MM.1S (cell line): Measurements from ENCODE around the gene SSUH2.

Experiments
- EZH2 ChIP-seq: fragments of 300-600 bp; sonication (generic); optimal IDR thresholded peaks from 2 replicates; pipeline ENCODE3; 2017; ENCODE audit warnings: low read depth, mild to moderate bottlenecking, antibody characterized with exemption, low read length, mixed read lengths
- TF ChIP-seq, protein P1 (sequence below): fragments of 300-600 bp; sonication (generic); IDR thresholded peaks from 2 replicates; pipeline ENCODE4 v1.5.1; 2016; ENCODE audit warnings: antibody characterized with exemption, low read length, mixed read lengths

DNA sequence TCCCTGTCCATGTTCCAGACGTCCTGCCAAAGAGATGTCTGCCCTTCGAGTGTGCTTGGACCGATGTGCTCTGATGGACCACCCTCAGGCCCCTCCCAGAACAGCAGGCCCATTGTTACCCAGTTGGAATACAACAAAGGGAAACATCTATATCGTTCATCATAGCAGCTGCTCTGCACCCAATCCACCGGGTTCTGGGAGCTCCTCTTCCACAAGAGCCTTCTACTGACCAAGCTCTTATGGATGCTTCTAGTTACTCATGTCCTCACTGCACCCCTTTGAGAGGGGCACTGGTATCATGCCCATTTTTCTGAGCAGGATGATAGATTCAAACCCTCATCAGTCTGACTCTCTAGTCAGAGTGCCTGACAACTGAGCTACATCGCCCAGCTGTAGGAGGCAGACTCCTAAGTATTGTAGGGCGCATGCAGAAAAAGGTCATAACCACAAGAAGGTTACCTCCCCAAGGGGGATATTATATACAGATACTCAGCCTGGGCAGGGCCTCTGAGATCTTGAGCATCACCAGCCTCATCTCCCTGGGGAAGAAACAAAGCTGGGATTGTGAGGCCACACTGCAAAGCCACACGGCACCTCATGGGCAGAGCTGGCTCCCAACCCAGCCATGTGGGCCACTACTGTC lies at the start of gene SSUH2:
- TF ChIP-seq, protein P1, sequence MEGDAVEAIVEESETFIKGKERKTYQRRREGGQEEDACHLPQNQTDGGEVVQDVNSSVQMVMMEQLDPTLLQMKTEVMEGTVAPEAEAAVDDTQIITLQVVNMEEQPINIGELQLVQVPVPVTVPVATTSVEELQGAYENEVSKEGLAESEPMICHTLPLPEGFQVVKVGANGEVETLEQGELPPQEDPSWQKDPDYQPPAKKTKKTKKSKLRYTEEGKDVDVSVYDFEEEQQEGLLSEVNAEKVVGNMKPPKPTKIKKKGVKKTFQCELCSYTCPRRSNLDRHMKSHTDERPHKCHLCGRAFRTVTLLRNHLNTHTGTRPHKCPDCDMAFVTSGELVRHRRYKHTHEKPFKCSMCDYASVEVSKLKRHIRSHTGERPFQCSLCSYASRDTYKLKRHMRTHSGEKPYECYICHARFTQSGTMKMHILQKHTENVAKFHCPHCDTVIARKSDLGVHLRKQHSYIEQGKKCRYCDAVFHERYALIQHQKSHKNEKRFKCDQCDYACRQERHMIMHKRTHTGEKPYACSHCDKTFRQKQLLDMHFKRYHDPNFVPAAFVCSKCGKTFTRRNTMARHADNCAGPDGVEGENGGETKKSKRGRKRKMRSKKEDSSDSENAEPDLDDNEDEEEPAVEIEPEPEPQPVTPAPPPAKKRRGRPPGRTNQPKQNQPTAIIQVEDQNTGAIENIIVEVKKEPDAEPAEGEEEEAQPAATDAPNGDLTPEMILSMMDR, result no peak
- TF ChIP-seq EZH2, result no peak
